Natural killer cell (primary cell): ENCODE data around the gene CENPB. TPM values are rescaled to one million over a fixed set of nuclear protein-coding genes. Genes with fewer than 3 reads are reported as not detected.

Experiments
- ATAC-seq, 3 donors: fragments of 150-1000 bp in 2 of 3; fragments of 200-7000 bp in 1 of 3; cut with Tn5 transposase; 1 replicate in 1 of 3; 2 replicates in 2 of 3; pipeline ENCODE4 v1.10.0; 2021; ENCODE audit warnings: mild to moderate bottlenecking in 2 of 3, moderate library complexity in 2 of 3
- DNase-seq, 2 donors: peaks; one replicate each; pipeline versions ENCODE4 v3.0.0 to v3.0.0-alpha.2; 2013 to 2021; ENCODE audit warnings: mixed read lengths in 1 of 2
- H3K27ac ChIP-seq: one replicate; pipeline ENCODE4 v1.5.1; 2013; ENCODE audit warnings: mild to moderate bottlenecking, low read length
- H3K27me3 ChIP-seq: one replicate; pipeline ENCODE4 v1.6.1; 2013; ENCODE audit warnings: low read length; ENCODE audit not compliant: control insufficient read depth, insufficient read depth
- H3K36me3 ChIP-seq: one replicate; pipeline ENCODE4 v1.6.1; 2013; ENCODE audit warnings: low read length; ENCODE audit not compliant: control insufficient read depth, insufficient read depth
- H3K4me1 ChIP-seq: one replicate; pipeline ENCODE4 v1.6.1; 2013; ENCODE audit warnings: low read length; ENCODE audit not compliant: control insufficient read depth, insufficient read depth
- H3K4me3 ChIP-seq: one replicate; pipeline ENCODE4 v1.5.1; 2013; ENCODE audit warnings: low read length
- H3K9me3 ChIP-seq: one replicate; pipeline ENCODE4 v1.6.1; 2013; ENCODE audit warnings: low read length; ENCODE audit not compliant: control insufficient read depth, insufficient read depth
- H3K27ac Mint-ChIP-seq, 2 donors: one replicate each; pipeline ENCODE4 v1.8.0; 2022; ENCODE audit warnings: mild to moderate bottlenecking in 2 of 2, mixed read lengths in 2 of 2, moderate library complexity in 1 of 2
- H3K27me3 Mint-ChIP-seq, 2 donors: one replicate each; pipeline ENCODE4 v1.8.0; 2022; ENCODE audit warnings: low read depth in 2 of 2, mixed read lengths in 2 of 2
- H3K36me3 Mint-ChIP-seq: one replicate; pipeline ENCODE4 v1.8.0; 2022; ENCODE audit warnings: mixed read lengths
- H3K4me1 Mint-ChIP-seq, 2 donors: one replicate each; pipeline ENCODE4 v1.8.0; 2022; ENCODE audit warnings: mixed read lengths in 2 of 2
- H3K4me3 Mint-ChIP-seq: one replicate; pipeline ENCODE4 v1.8.0; 2022; ENCODE audit warnings: mild to moderate bottlenecking, moderate library complexity, mixed read lengths
- H3K9me3 Mint-ChIP-seq, 2 donors: one replicate each; pipeline ENCODE4 v1.8.0; 2022; ENCODE audit warnings: mixed read lengths in 2 of 2
- WGBS: methylation state at CpG from one replicate; pipeline ENCODE4 v1.1.7; 2013; ENCODE audit warnings: missing lambda C conversion rate; ENCODE audit not compliant: insufficient coverage; 5-methylcytosine and 5-hydroxymethylcytosine counted together
- intact Hi-C: fragments of 100-400 bp; cut with micrococcal nuclease; formaldehyde crosslinking; loops from one replicate; pipeline ENCODE4 v1.14.2; 2022
- total RNA-seq, 4 donors: library from RNA; stranded (reverse); fragments of 120-200 nt in 1 of 4; gene quantifications; one replicate each; pipeline versions ENCODE4 v1.2.3 to v1.2.4, GENCODE V29; 2013 to 2022
- TF ChIP-seq, protein P1 (sequence below): fragments of 200-600 bp; IDR thresholded peaks from one replicate; pipeline ENCODE4 v1.8.0; 2022; ENCODE audit warnings: antibody characterized with exemption

The CENPB gene
- total RNA-seq, 3 donors from 2014 or later (not counting 1 experiment from before 2014, with no cell fraction given): 46.7 to 62.6 (median 55.4) TPM

- peak in 1 of 2 donors; percentile 63 for DNase-seq
Measured at GRCh38 chr20:3797592-3798372, 11.2 kb upstream of the CENPB start.

GRCh38 chr20:3797226-3797545, 10.6 kb upstream of the CENPB start:
- Histone ChIP-seq H3K4me1 (peaks cover 70% of the 10 kb centered on the region), H3K9me3 (no peaks in the 10 kb centered on the region), H3K4me3 (peak overlapping the region; percentile 87), H3K27me3 (no peaks in the 10 kb centered on the region), H3K36me3 (peaks cover 30% of the 10 kb centered on the region), H3K27ac (peak overlapping the region; percentile 64)
- Mint-ChIP-seq H3K4me3 (peak overlapping the region; percentile 97), H3K9me3 (no peaks in the 10 kb centered on the region), H3K27ac (peak overlapping the region; percentile 96), H3K27me3 (no peaks in the 10 kb centered on the region), H3K4me1 (peaks cover 24 to 51% of the 10 kb centered on the region in 2 donors), H3K36me3 (no peaks in the 10 kb centered on the region)
- DNase-seq (no peak), ATAC-seq (no peak)
- TF ChIP-seq, protein P1, sequence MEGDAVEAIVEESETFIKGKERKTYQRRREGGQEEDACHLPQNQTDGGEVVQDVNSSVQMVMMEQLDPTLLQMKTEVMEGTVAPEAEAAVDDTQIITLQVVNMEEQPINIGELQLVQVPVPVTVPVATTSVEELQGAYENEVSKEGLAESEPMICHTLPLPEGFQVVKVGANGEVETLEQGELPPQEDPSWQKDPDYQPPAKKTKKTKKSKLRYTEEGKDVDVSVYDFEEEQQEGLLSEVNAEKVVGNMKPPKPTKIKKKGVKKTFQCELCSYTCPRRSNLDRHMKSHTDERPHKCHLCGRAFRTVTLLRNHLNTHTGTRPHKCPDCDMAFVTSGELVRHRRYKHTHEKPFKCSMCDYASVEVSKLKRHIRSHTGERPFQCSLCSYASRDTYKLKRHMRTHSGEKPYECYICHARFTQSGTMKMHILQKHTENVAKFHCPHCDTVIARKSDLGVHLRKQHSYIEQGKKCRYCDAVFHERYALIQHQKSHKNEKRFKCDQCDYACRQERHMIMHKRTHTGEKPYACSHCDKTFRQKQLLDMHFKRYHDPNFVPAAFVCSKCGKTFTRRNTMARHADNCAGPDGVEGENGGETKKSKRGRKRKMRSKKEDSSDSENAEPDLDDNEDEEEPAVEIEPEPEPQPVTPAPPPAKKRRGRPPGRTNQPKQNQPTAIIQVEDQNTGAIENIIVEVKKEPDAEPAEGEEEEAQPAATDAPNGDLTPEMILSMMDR: no peak
- 72% methylated on average over 5 of the region's 5 CpGs for WGBS
- intact Hi-C loops: loop anchor here (5.0 kb wide), 1 partner anchor 50 kb away; the partner anchor contains the start of gene MAVS

More at GRCh38 chr20:3797592-3798372, 11.2 kb upstream of the CENPB start:
- no peaks in the 10 kb centered on the region for H3K9me3 ChIP-seq
- Mint-ChIP-seq H3K9me3 (no peaks in the 10 kb centered on the region), H3K4me3 (peak overlapping the region; percentile 97), H3K27ac (peak overlapping the region; percentile 96), H3K36me3 (peaks cover 4% of the 10 kb centered on the region), H3K27me3 (no peaks in the 10 kb centered on the region), H3K4me1 (peaks cover 28 to 56% of the 10 kb centered on the region in 2 donors)
- WGBS: 50% methylated on average over 19 of the region's 19 CpGs
- H3K4me3 ChIP-seq: peak overlapping the region; percentile 87
- TF ChIP-seq, protein P1: no peak
- peaks cover 36% of the 10 kb centered on the region for H3K36me3 ChIP-seq
- peak overlapping the region; percentile 64 for H3K27ac ChIP-seq
- H3K4me1 ChIP-seq: peaks cover 76% of the 10 kb centered on the region
- ATAC-seq: peak in 2 of 3 donors; percentile 16 to 17
- intact Hi-C loops: loop anchor here (5.0 kb wide), 1 partner anchor 50 kb away; the partner anchor contains the start of gene MAVS
- no peaks in the 10 kb centered on the region for H3K27me3 ChIP-seq

- no peaks in the 10 kb centered on the region for H3K9me3 ChIP-seq
- Mint-ChIP-seq H3K27me3 (no peaks in the 10 kb centered on the region), H3K27ac (peak overlapping the region; percentile 96), H3K4me3 (peak overlapping the region; percentile 97), H3K9me3 (no peaks in the 10 kb centered on the region), H3K4me1 (peaks cover 24 to 51% of the 10 kb centered on the region in 2 donors), H3K36me3 (no peaks in the 10 kb centered on the region)
- ATAC-seq (no peak), DNase-seq (peak in 1 of 2 donors; percentile 23)
- H3K27ac ChIP-seq: peak overlapping the region; percentile 64
- peak overlapping the region; percentile 87 for H3K4me3 ChIP-seq
- TF ChIP-seq, protein P1: no peak
- no peaks in the 10 kb centered on the region for H3K27me3 ChIP-seq
- intact Hi-C loops: loop anchor here (5.0 kb wide), 1 partner anchor 51 kb away; the partner anchor contains the start of gene MAVS
- WGBS: 17% methylated on average over 31 of the region's 33 CpGs
- peaks cover 25% of the 10 kb centered on the region for H3K36me3 ChIP-seq
- peaks cover 65% of the 10 kb centered on the region for H3K4me1 ChIP-seq
Measured at GRCh38 chr20:3796477-3797225, 10.1 kb upstream of the CENPB start.
